Retinal pigment epithelial cell (primary cell): ENCODE results near the gene SOBP.

Source experiments
- DNase-seq: peaks from one replicate; pipeline ENCODE4 v3.0.0-alpha.2; 2010; ENCODE audit warnings: low read depth
- H3K4me3 ChIP-seq: 2 replicates; pipeline ENCODE4 v1.5.1; 2011; ENCODE audit warnings: mild to moderate bottlenecking, low read length, control low read depth, moderate library complexity
- TF ChIP-seq, protein P1 (sequence below): conservative IDR thresholded peaks from 2 replicates; pipeline ENCODE4 v1.5.1; 2011; ENCODE audit warnings: low read depth, low read length, control low read depth, inconsistent platforms

SOBP gene

DNA sequence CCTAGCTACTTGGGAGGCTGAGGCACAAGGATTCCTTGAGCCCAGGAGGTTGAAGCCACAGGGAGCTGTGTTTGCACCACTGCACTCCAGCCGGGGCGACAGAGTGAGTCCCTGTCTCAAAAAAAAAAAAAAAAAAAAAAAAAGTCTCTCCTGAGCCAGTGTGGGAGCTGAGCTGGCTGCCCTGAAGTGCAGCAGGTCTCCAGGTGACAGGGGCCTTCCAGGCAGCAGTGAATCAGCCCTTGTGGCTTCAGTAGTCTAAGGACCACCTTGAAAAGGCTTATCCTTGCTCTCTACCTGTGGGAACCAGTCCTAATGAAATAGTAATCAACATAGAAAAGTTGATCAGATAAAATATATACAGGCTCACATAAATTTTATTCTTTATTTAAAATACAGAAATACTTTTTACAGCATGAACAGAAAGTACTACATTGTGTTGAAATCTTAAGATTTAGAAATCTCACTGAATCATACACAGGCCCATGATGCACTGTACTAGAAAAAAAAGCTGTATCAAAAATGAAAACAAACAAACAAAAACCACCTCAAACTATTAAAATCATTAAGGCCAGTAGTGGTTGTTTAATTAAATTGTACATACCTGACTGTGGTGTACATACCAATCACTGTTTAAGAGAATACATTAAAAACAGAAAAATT lies 205.3 kb downstream of the SOBP start:
- no peak overlapping the region for H3K4me3 ChIP-seq
- DNase-seq: no peak
- TF ChIP-seq, protein P1, sequence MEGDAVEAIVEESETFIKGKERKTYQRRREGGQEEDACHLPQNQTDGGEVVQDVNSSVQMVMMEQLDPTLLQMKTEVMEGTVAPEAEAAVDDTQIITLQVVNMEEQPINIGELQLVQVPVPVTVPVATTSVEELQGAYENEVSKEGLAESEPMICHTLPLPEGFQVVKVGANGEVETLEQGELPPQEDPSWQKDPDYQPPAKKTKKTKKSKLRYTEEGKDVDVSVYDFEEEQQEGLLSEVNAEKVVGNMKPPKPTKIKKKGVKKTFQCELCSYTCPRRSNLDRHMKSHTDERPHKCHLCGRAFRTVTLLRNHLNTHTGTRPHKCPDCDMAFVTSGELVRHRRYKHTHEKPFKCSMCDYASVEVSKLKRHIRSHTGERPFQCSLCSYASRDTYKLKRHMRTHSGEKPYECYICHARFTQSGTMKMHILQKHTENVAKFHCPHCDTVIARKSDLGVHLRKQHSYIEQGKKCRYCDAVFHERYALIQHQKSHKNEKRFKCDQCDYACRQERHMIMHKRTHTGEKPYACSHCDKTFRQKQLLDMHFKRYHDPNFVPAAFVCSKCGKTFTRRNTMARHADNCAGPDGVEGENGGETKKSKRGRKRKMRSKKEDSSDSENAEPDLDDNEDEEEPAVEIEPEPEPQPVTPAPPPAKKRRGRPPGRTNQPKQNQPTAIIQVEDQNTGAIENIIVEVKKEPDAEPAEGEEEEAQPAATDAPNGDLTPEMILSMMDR: no peak

DNA sequence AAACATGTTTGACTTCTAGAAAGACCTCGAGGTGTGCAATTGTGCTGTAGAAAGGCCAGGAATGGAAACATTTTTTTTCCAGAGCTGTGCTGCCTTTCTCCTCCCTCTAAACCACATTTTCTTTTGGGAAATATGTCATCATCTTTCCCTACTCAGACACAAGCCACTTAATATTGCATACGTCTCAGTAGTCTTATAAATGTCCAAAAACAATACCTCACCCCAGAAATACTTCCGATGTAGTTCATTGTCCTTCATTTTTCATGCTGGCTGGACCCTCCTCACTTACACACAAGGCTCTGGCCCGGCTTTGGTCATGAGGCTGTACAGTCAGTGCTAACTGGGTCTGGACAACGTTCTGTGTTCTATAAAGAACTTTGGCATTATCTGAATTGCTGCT lies 207.8 kb downstream of the SOBP start:
- no peak overlapping the region for H3K4me3 ChIP-seq
- TF ChIP-seq, protein P1: no peak
- DNase-seq: no peak

DNA sequence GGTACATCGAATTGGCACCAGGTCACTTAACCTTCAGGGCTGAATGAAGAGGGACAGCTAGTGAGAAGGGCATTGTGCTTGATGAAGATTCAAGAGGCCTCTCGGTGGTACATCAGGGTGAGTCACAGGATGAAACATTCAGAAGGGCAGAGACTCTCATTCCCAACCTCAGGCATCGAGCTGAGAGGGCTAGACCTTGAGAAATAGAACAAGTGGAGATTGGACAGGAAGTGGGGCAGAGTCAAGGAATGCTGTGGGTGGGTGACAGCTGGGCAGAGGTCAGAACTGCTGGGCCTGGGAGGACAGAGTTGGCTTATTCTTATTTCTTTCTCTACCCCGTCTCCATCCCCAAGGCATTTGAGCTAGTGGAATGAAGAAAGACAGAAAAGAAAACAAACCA lies 208.2 kb downstream of the SOBP start:
- no peak for DNase-seq
- TF ChIP-seq, protein P1: no peak
- H3K4me3 ChIP-seq: no peak overlapping the region

DNA sequence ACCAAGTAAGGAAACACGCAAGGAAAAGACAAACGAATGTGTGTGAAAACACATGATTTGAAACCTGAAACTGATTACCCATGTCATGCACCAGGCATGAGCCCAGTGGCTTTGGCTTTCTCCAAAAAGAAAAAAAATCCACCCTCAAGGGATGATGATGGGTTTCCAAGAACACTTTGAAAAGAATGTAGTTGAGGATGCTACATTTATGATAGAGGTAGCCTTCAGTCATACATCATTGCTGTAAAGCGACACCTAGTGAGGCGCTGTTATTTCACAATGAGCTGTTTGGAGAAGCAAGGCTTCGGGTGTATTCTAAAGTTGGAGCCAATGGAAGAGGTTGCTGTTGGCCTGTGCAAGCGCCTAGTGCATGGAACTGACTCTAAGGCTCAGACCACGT lies 209.3 kb downstream of the SOBP start:
- no peak for DNase-seq
- TF ChIP-seq, protein P1: no peak
- H3K4me3 ChIP-seq: no peak overlapping the region

DNA sequence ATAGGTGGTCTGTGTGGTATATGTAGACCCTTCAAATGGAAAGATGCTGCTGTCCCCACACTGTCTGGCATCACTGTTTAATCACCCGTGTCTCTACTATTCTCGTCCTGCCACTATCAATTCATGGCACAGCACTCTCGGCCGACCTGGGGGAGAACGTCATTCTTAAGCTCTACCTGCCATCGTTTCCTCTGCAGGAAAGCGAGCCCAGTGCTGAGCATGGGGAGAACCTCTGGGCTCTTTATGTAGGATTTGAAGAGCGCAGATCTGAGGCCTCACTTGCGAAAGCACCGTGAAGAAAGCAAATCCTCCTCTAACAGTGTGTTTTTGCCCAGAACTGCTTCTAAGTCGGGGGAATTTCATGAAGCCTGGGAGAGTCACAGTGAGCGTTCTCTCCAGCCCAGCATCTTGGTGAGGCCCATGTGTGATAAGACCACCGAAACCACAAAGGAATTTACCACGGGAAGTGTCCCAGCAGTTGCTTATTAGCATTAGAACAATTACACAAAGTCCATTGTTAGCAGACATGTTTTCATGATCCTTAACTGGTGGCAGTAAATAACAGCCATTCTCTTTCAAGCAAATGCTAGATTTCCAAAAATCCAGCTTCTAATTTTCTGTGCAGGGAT lies 209.9 kb downstream of the SOBP start:
- DNase-seq: no peak

DNA sequence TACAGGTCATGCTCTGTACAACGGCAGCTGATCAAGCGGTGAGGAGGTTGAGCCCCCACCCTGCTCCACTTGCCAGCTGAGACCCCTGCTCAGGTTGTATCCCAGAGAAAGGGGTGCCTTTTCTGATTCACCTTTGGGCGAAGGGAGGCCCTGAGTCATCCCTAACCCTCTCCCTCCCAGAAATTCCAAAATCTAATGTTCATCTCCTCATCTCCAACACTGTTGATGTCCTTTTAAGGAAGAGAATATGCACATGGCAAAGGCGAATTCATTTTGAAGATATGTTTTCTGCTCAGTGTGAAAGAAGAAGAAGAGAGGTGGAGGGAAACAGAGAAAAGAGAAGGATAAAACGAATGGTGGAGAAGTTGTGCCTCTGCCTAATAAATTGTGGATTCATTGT lies 213.7 kb downstream of the SOBP start:
- no peak for DNase-seq
- TF ChIP-seq, protein P1: no peak
- H3K4me3 ChIP-seq: no peak overlapping the region

More for the DNA sequence above, 209.9 kb downstream of the SOBP start:
- no peak overlapping the region for H3K4me3 ChIP-seq
- TF ChIP-seq, protein P1: no peak

DNA sequence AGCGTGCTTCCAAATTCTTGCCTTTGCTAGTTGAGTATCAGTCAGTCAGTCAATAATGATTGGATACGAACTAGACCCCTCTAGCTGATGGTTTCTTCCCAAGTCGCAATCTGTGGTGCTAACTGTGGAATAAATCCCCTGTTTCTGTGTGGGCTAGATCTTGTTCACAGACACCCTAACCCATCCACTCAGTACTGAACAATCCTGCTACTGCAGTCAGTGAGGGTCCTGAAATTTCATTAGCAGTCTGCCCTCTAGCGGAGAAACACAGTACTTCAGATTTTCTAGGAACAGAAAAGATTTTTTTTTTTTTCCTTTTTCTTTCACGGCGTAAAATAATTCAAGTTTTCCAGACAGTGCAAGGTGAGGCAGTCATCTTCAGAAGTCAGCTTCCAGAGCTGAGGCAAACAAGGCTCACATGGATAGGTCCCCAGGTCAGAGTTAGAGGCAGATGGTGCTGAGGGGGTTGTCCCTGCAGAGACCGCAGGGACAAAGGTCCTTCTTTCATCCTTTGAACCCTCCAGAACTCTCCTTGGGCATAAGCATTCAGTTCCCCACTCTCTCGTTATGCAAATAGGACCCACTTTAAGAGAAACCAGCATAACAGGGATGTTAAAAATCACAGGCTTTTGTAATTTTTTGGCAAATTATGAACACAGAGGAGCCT lies 214.6 kb downstream of the SOBP start:
- no peak overlapping the region for H3K4me3 ChIP-seq
- TF ChIP-seq, protein P1: peak; percentile 80
- DNase-seq: no peak
